NB4 (cell line): ENCODE results near the gene C1QL2.

ENCODE experiments used
- CTCF ChIP-seq: IDR thresholded peaks from one replicate; pipeline ENCODE4 v1.5.1; 2012; ENCODE audit warnings: low read depth, low read length
- MYC ChIP-seq: IDR thresholded peaks from 2 replicates; pipeline ENCODE4 v1.6.1; 2011; ENCODE audit warnings: low read depth, low read length

GRCh38 chr2:119206201-119206600 lies 47.6 kb upstream of the C1QL2 start:
- no peak for TF ChIP-seq CTCF
- no peak for TF ChIP-seq MYC
